GM20000 (cell line): Measurements from ENCODE around the gene PLD1.

Experiments
- DNase-seq: peaks from one replicate; pipeline ENCODE4 v3.0.0; 2012; ENCODE audit warnings: low spot score
- CTCF ChIP-seq: IDR thresholded peaks from 2 replicates; pipeline ENCODE4 v1.5.1; 2012; ENCODE audit warnings: mild to moderate bottlenecking, control low read depth; ENCODE audit errors: extremely low read depth, missing control alignments

PLD1 gene

DNA sequence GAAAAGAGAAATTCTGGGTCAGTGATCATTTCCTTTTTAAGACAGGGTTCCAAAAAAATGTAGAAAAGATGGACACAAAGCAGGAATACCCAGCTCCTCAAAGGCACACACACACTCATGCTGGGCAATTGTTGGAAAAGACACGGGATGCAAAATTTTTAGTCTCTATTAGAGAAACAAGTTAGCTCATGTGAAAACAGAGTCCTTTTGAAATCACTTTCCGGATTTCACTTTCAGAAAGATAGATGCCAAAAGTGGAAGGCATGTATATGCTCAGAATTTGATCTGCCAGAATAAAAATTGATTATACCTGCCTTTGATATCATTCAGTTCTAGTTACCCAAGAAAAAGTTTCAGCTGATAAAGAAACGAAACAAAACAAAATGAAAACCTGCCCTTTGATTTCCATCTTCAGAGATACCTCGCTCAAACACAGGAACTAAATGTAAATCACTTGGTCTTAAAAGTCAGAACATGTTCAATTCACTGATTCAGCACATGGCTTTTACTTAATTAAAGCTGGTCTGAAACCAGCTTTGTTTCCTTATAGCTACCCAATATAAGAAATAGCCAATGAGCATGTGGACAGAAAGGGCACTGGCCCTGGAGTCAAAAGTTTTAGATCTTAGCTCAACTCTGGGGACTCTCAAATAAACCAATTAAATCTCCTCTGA, 52.8 kb downstream of the PLD1 start:
- DNase-seq, result no peak
- TF ChIP-seq CTCF, result no peak

DNA sequence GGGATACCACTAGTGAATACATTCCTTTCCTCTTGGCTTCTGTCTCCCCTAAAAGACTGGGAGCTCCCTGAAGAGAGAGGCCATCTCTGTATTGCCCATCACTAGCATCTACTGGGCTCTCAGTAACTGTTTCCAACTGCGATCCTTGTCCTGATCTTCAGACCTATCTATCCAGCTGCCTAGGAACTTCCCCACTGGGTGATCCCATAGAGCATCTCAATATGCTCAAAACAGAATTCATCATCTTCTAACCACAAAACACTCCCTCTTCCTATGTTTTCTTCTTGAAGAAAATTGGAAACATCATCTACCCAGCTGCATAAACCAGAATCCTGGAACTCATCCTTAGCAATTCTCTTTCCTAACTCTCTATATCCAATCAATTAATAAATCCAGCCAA, 54.6 kb downstream of the PLD1 start:
- no peak for TF ChIP-seq CTCF
- DNase-seq, result no peak

DNA sequence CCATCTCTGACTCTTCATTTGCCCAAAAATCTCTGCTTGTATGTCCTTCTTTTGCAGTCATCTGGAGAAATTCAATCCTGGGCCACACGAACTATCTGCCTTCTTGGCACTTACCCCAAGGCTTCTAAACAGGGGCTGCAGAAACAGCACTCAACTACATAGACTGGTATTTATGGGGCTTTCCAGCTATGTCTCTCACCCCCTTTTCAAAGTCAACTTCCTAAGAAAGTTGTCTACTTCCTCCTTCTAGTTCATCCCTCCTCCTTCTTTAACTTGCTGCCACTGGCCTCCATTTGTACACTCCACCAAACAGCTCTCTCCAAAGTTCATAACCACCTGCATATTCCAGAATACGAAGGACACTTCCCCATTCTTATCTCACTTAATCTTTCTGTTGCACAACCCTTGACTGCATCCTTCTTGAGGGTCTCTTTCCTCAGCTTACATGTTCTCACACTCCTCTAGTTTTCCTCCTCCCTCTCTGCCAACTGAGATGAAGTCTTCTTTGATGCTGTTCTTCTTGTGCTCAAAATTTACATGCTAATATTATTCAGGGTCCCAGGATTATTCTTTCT, 55.2 kb downstream of the PLD1 start:
- TF ChIP-seq CTCF, result no peak
- no peak for DNase-seq

- TF ChIP-seq CTCF, result no peak
Measured at GRCh38 chr3:171753665-171754408, 56.4 kb downstream of the PLD1 start.

DNA sequence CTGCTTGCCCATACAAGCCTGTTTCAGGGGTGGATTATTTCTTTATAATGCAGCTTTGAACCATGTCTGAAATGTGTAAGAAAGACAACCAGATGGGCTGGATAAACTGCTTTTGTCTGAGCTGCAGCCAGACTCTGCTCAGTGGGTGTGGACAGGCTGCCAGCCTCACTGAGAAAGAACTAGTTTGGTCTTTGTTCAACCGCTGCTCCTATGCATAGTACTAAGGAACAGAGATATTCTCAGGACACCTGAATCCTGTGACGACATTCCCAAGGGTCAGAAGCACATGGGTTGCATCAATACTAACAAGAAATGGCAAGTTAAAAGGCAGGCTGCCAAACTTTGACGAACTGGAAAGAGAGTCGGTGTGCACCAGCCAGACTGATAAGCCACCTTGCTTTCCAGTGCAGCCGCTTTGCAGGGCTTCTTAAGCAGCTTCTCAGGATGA, 57.2 kb downstream of the PLD1 start:
- TF ChIP-seq CTCF, result no peak
- DNase-seq, result no peak

More at GRCh38 chr3:171753665-171754408, 56.4 kb downstream of the PLD1 start:
- no peak for DNase-seq

DNA sequence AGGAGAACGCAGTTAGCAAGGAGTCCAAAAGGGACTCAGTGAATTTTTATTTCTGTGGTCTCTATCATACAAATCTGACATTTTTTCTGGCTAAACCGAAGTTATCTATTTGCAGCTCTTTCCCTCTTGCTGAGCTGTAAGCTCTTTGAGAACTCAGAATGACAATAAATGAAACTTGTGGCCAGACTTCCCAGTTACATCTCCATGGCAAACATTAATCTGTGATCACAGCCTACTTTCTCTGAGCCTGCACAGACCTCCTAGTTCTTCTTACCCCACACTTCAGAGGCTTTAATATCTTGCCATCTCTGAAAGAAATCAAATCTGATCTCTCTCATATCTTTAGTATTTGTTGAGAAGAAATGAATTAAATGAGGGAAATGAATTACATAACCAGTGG, 58.0 kb downstream of the PLD1 start:
- no peak for TF ChIP-seq CTCF
- no peak for DNase-seq

DNA sequence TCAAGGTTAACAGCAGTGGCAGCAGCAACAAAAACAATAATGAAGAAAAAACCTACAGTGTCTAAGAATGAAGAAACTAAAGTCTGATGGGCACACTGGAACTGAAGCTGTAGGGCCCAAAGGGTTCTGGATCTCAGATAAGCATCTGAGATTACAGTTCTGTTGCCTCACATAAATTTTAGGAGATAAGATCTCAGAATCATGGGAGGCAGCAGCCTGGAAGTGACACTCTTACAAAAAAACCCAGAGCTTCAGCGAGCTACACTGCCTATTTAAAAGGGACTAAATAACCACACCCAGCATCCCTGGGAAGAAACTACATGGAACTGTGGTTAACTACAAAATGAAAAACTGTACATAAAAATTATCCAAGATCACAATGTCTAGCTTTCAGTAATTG, 61.2 kb downstream of the PLD1 start:
- DNase-seq, result no peak
- no peak for TF ChIP-seq CTCF
